ENCODE measurements around the gene MYADM. TPM values are rescaled to one million over a fixed set of nuclear protein-coding genes. Genes with fewer than 3 reads are reported as not detected.

The MYADM gene, protein sequence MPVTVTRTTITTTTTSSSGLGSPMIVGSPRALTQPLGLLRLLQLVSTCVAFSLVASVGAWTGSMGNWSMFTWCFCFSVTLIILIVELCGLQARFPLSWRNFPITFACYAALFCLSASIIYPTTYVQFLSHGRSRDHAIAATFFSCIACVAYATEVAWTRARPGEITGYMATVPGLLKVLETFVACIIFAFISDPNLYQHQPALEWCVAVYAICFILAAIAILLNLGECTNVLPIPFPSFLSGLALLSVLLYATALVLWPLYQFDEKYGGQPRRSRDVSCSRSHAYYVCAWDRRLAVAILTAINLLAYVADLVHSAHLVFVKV
- 20.6 and 31.3 TPM in 2 replicates for total RNA-seq (2014; rRNA removed; shearing (Covaris generic))

DNA sequence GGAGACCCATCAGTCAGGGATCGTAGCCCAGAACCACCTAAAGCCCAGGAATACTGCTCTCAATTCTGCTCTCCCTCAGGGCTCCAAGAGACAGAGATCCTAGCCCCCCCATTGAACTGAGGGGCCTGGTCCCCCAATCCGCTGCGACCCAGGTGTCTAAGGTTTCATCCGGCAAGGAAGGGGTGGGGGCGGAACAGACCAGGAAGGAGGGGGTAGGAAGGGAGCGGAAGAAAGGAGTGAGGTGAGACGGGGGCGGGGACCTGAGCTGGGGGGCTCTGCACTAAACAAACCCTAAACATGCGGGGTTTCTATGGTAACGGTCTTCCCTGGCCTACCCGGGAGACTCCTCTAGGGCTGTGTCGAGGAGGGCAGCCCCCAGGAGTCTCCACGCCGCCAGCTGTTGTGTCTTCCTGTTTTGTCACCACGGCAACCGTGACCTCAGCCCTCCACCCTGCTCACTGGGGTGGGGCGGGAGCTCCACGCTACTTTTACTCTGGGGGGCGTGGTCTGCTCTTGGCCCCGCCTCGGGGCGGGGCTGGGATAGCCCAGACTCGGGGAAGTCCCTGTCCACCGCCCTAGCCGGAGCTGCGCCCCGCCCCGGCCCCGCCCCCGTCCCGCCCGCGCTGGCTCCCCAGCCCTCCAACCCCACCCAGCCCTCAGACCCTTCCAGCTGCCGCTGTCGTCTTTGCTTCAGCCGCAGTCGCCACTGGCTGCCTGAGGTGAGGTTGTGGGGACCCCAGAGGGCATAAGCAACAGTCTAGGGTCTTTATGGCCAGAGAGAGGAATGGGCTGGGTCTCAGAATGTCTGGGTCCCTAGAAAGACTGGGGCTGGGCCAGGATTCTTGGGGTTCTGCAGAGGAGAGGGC lies at the start of gene MYADM:
TSS of gene MYADM (plus strand) at position 659 of the 866 bp plus-strand sequence. CDS start 5,647 bp downstream, outside the sequence.

DNA sequence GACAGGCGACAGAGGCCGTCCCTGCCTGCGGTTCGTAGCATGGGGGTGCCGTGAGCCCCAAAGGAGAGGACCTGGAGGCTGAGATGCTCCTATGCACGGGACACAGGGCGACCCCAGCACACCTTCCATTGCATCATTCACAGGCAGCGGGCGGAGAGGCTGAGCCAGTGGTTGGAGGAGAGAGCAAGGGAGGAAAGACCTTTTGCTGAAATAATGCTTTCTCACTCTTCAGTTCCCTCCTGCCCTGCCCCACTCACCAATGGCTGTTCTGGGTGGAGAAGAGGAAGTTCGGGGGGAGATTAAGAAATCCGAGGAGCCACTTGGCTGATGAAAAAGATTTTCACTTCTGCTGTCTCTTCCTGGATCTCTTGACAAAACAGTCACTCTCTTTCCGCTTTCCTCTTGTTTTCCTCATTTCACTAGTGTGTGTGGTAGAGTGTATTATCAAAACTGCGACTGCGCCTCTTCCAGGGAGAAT lies 43.5 kb upstream of the MYADM start, which contains the start of gene NLRP12:
TSS of gene NLRP12 (minus strand) at position 181 of the 478 bp plus-strand sequence. CDS start at position 41, 140 bp downstream.

DNA sequence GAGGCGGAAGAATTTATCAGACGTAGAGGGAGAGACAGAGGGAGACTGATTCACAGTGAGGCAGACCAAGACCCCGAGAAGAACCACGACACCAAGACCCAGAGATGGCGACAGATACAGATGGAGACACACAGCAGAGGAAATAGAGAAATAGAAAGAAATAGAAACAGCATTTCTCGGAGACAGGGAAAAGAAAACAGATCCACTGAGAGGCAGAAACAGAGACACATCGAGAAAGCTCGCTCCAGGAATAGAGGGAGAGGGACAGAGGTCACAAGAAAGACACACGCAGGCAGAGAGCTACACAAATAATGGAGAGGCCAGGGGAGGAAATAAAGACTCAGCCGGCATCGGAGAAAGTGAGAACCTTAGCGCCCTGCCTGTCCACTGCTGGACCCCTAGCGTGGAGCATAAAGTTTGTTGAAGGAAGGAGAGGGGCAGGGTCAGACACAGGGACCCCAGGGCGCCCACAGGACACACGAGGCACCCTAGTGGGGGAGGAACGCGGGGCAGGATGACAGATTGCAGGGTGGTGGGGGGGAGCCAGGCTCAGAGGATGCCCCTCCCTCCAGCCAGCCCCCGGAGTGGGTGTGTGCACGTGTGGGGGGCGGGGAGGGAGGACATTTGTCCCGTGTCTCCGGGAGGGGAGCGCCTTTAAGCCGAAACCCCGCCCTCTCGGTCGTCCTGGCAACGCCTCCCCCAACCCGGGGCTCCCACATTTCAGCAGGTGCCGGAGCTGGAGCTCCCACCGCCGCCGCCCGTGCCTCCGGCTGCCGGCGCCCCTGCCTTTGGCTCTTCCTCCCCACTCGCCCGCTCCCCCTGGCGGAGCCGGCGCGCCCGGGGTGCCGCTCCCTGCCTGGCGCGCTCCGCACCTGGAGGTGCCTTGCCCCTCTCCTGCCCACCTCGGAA lies 14.1 kb downstream of the MYADM start, which contains the start of gene PRKCG:
TSS of gene PRKCG (plus strand) at position 716 of the 909 bp plus-strand sequence. CDS start 298 bp downstream, outside the sequence.

DNA sequence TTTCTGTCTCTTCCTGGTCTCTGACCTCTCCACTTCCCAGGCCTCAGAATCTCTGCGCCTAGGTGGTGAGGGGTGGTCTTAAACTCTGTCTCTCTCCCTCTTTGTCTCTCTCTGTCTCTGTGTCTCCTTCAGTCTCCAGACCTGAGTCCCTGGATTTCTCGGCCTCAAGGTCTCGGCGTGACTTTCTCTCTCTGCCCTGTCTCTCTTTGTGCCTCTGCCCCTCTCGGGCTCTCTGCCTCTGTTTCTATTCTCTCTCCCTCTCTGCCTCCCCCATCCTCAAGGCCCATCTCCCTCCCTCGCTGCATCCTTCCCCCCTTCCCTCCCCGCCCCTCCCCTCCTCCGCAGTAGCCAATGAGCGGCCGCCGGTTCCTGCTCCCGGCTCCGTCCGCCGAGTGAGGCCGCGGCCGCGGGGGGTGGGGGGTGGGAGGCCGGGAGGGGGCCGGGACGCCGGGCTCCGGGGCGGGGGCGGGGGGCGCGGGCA lies 41.3 kb downstream of the MYADM start, which contains the start of gene CACNG7:
TSS of gene CACNG7 (plus strand) at position 344 of the 481 bp plus-strand sequence. CDS start 3,554 bp downstream, outside the sequence.

Other genes starting within 250 kb of the MYADM start
- gene DPRX, start 235.9 kb upstream of the MYADM start, total RNA-seq (2014; rRNA removed; shearing (Covaris generic)): not detected in 2 replicates
- gene NLRP12, start 43.6 kb upstream of the MYADM start, total RNA-seq (2014; rRNA removed; shearing (Covaris generic)): 0.04 and 0.05 TPM in 2 replicates
- 0.03 TPM in 1 of 2 replicates, not detected in the other for gene PRKCG, start 14.3 kb downstream of the MYADM start, total RNA-seq (2014; rRNA removed; shearing (Covaris generic))
- 0.11 TPM in 1 of 2 replicates, not detected in the other for gene CACNG7, start 41.4 kb downstream of the MYADM start, total RNA-seq (2014; rRNA removed; shearing (Covaris generic))
- 2.3 and 2.6 TPM in 2 replicates for gene CACNG8, start 95.1 kb downstream of the MYADM start, total RNA-seq (2014; rRNA removed; shearing (Covaris generic))
- gene CACNG6, start 123.8 kb downstream of the MYADM start, total RNA-seq (2014; rRNA removed; shearing (Covaris generic)): 5.5 and 8.7 TPM in 2 replicates
- 0.45 and 1.0 TPM in 2 replicates for gene VSTM1, start 196.0 kb downstream of the MYADM start, total RNA-seq (2014; rRNA removed; shearing (Covaris generic))
- 0.45 TPM in 1 of 2 replicates, not detected in the other for gene TARM1, start 213.5 kb downstream of the MYADM start, total RNA-seq (2014; rRNA removed; shearing (Covaris generic))
- gene OSCAR, start 232.9 kb downstream of the MYADM start, total RNA-seq (2014; rRNA removed; shearing (Covaris generic)): 8.3 and 11.7 TPM in 2 replicates
- 42.5 and 44.1 TPM in 2 replicates for gene NDUFA3, start 235.0 kb downstream of the MYADM start, total RNA-seq (2014; rRNA removed; shearing (Covaris generic))
- gene TFPT, start 247.8 kb downstream of the MYADM start, total RNA-seq (2014; rRNA removed; shearing (Covaris generic)): 61.6 and 74.8 TPM in 2 replicates
- 79.6 and 95.4 TPM in 2 replicates for gene PRPF31, start 247.9 kb downstream of the MYADM start, total RNA-seq (2014; rRNA removed; shearing (Covaris generic))

All from A375 (cell line).